Measurements from ENCODE around the gene MRPL28.
"Not testable (repeated sequence)": the region's sequence is repeated elsewhere in the genome, so short reads cannot be mapped to it uniquely, and the experiment has no call there.

MRPL28 gene

DNA sequence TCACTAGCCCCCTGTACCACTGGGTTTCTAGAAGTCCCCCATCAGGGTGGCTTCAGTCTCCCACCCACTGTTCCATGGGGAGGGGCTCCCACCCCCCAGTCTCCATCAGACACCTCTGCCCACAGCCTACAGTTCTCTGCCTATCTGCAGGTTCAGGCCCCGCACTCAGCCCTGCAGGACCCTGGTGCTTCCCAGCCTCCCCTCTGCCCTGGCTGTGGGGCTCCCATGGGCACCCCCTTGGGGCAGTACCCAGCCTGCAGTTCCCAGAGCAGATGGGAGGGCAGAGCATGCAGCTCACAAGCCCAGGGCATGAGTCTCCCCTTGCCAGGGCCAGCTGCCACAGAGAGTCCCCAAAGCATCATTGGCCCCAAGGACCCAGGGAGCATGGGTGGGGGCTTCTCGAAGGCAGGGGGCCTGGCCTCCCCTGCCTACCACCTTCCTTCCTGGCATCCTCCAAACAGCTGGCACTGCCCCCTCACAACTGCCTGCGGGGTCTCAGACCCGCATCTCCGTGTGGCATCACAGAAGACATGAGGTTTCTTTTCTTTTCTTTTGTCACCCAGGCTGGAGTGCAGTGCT lies 2.8 kb upstream of the MRPL28 start:
- no peak for DNase-seq

DNA sequence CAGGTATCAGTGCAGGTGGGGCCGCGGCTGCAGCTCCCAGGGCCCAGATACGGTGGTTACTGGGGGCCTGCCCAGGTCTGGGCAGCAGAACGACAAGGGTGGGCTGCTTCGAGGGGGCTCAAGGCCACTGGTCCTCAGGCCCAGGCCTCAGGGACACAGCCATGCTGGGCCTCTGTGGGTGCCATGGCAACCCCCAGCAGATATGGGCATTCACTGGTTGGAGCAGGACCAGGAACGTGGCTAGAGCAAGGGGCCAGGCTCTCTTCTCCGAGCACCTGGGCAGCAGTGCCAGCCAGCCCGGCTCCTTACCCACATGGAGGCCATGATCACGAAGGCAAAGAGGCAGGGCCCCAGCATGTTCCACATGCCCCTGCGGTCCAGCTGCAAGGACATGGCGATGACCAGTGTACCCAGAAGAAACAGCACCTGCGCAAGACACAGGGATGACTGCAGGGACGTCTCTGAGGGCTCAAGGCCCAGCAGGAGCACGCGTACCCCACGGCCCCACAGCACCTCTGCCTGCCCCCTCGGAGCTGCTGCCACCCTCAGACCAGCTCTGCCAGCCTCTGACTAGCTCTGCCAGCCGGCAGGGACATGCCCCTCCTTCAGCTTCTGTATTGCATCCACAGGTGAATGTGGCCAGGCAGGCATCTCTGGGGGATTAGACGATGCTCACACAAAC lies 2.1 kb upstream of the MRPL28 start:
- DNase-seq = no peak

DNA sequence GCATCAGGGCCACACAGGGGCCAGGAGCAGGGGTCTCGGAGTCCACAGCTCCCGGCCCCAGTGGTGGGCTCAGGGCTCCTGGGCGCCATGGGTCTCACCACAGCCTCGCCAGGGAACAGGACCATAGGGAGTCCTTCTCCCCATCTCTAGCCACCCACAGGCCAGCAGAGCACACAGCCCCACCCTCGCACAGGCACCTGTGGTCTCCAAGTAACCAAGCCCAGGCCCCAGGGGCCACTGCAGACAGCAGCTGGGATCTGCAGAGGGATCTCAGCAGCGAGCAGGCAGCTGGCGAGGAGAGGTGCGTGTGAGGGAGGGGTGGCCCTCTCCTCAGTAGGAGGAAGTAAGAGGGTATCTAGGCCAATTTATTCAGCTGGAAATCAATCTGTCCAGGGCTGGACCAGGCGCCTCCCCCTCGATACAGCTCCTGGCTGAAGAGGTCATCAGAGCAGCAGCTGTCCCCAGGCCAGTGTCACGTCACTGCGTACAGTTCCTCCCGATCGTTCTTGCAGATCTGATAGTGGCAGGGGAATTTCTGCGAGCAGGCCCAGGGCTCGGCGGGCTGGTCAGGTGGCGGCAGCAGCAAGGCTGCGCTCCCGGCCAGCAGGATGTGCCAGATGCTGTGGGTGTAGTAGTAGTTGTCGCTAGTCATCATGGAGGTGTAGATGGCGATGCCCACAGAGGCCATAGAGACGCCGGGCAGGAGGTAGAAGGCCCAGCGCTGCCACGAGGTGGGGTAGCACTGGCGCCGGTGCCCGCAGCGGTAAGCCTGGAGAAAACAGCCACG lies 1.4 kb upstream of the MRPL28 start:
- no peak for DNase-seq

- DNase-seq = no peak
Measured at GRCh38 chr16:370979-371514, 709 bp upstream of the MRPL28 start.

- DNase-seq = peak; percentile 27
Measured at GRCh38 chr16:369866-370436, 387 bp downstream of the MRPL28 start.

DNA sequence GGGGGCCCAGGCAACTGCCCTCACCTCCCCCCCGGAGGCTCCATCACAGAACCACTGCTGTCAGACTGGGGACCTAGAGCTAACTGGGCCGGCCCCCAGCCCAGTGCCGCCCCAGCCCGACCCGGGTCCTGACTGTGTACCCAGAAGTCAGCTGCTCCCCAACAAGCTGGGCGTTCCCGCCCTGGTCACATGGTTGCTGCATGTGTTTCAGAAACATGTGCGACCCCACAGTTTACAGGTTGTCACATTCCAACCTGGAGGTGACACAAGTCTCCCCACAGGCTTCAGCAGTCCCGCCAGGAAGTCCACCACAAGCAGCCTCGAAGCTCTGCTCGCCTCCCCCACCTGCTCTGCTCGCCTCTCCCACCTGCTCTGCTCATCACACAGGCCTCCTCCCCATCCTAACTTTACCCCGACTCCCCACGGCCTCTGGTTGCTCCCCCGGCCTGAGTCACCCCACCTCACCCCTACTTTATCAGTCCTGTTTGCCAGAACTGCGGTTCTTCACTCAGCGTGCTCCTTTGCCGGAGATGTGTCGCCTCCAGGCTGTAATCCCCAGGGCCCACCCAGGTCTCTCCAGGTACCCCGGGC lies 968 bp downstream of the MRPL28 start:
- no peak for DNase-seq

GRCh38 chr16:368388-369158 lies 1.8 kb downstream of the MRPL28 start:
- DNase-seq = no peak

- DNase-seq = no peak
Measured at GRCh38 chr16:367333-367903, 2.9 kb downstream of the MRPL28 start.

DNA sequence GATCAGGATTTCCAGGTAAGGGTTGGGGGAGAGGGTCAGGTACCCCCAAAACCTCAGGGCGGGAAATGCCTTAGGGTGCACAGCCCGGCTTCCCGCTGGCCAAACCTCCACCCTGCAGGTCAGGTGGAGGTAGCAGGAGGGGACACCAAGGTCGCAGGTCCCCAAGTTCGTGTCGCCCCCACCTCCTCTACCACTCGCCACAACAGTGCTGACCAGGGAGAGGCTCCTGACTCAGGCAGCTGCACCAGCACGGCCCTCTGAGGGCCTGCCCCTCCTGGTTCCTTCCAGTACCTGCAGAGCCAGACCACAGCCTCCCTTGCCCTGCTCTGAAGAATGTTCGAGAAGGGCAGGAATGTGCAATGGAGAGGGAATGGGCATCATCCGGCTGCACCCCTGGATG lies 3.9 kb downstream of the MRPL28 start:
- no peak for DNase-seq

- no peak for DNase-seq
Measured at GRCh38 chr16:364595-365491, 5.5 kb downstream of the MRPL28 start.

DNA sequence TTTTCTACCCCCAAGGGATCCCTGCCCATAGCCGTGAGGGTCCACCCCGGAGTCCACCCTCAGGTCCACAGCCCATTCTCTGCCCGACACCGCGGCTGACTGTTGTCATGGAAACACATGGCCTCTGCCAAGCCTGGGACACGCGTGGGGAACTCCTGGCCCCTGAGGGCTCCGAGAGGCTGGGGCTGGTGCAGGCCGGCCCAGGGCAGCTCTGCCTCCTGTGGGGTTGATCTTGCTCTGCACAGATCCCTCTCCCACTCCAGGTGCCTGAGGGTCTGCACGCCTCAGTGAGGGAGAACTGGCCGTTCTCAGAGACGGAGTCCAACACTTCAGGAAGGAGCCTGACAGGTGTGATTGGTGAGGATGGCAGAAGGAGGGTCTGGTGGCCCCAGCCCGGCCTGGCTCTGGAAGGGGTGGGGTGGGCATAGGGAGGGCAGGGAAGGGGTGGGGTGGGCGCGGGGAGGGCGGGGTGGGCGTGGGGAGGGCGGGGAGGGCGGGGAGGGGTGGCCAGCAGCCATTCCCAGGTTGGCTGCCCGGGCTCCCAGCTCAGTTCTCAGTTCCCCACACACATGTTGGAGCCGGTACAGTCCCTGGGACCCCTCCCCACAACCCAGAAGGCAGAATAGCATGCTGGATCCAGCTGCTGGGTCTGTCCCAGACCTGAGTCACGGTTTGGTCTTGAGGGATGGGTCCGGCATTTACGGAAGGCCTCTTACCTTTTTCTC lies 6.4 kb downstream of the MRPL28 start:
- no peak for DNase-seq

DNA sequence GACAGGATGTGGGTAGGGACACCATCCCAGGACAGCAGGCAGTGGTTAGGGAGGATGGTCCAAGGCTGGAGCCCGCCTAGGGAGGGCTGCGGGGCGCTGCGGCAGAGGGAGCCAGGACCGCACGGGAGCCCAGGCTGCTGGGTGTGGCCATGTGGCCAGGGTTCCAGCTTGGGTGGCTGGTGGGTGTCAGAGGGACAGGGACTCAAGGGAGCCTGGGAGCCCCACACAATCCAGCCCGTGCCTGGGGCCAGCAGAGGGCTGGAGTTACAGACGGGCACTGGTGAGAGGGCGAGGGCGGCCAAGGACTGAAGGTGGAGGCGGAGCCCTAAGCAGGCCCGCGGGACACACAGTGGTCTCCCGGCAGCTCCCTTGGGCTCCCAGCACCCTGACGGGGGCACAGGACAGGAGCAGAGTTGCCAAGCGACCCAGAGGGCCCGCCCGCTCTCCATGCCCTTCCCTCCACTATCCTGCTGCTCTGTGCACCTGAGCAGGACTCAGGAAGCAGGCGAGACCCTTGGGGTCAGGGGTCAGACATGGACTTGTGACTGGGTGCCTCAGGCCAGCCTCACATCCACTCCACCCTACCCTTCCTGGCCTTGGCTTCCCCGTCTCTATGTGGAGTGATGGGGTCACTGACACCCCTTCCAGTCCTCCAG lies 7.1 kb downstream of the MRPL28 start:
- no peak for DNase-seq

GRCh38 chr16:362702-362999 lies 7.7 kb downstream of the MRPL28 start:
- not testable (repeated sequence) for DNase-seq

DNA sequence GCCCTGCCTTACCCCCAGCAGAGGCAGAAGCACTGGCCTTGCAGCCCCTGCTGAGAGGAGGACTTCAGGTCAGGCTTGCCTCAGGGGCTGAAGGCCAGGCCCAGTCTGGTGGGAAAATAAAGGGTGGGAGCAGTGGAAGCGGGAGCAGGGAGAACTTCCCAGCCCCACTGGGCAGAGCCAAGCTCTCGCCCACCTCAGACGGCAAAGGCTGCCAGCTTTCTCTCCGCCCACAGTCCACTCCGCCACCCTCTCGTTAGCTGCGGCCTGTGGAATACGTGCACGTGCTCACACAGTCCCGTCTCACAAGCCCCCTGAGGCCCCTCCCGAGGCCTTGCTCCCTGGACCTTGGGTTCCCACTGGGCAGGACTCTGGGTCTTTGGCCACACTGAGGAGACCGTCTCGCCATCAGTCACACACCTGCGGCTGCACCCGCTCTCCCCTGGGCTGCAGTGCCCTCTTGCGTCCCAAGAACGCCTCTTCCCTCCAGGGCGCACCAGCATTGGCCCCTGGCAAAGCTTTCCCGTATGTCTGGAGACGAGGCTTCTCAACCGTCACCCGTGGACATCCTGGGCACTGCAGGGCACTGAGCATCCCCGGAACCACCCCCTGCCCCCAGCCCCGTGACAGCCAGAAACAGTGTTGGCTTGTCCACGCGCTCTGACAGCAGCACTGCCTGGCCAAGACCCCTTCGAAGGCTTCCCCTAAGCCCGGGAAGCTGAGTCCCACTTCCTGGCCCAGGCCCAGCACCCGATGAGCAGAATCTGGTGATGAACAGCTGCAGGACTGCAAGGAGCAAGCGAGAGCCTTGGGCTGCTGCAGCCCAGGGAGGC lies 8.3 kb downstream of the MRPL28 start:
- DNase-seq = peak; percentile 66

DNA sequence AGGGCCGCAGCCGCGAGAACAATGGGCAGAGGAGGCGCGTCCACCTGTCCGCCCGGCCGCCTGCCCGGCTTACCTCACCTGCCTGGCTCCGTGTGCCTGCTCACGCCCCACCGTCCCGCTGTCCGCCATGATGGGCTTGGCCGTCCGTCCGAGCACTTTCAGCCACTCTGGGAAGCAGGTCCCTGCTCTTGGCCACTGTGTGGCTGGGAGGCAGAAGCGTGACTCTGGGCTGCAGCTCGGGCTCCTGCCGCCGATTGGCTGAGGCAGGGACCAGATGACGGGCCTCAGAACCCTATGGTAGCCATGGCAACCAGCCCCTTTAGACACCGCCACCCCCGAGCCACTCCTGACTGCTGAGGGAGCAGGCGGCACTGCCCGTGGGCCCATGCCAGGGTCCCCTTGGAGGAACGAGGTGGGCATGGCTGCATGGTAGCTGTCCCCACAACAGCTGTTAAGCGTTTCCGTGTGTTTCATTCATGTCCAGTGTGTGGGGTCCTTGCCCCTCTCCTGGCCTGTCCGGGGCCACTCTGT lies 8.9 kb downstream of the MRPL28 start:
- no peak for DNase-seq

DNA sequence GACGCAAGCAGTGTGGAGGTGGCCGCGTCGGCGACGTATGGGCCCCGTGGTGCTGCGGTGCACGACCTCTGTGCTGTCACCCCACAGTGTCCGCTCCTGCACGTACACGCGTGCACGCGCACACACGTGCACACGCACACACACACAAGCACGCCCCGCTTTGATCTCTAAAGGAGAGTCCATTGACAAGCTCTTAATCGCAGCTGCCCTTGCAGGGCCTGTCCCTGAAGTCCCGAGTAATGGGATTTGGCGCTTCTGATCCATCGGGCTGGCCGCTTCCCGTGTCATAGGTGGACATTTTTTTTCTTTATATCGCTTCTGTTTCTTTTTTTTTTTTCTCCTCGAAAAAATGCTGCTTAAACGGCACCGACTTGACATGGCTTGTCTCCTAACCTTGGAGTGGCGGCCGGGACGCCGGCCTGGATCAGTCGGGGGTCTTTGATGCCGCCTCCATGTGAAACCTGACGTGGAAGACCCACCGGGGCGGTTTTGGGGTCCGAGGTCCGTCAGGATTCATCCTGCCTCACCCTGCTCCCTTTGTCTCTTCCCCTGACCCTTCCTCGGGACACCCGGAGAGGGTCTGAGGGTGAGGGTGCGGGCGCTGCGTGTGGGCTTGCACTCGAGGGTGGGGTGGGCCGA lies 9.5 kb downstream of the MRPL28 start:
- no peak for DNase-seq

- no peak for DNase-seq
Measured at GRCh38 chr16:359871-360697, 10.3 kb downstream of the MRPL28 start.

Measured in fibroblast of skin of back (primary cell).